Bladder microvascular endothelial cell (primary cell): Measurements from ENCODE around the gene ARFGAP2. TPM values are rescaled to one million over a fixed set of nuclear protein-coding genes. Genes with fewer than 3 reads are reported as not detected.

Experiments
- total RNA-seq: library from RNA; depleted of rRNA; stranded (reverse); fragments of >200 nt; gene quantifications from 2 replicates; pipeline ENCODE4 v1.2.3, GENCODE V29; 2014

The ARFGAP2 gene
- total RNA-seq: 64.8 and 101 TPM in 2 replicates

DNA sequence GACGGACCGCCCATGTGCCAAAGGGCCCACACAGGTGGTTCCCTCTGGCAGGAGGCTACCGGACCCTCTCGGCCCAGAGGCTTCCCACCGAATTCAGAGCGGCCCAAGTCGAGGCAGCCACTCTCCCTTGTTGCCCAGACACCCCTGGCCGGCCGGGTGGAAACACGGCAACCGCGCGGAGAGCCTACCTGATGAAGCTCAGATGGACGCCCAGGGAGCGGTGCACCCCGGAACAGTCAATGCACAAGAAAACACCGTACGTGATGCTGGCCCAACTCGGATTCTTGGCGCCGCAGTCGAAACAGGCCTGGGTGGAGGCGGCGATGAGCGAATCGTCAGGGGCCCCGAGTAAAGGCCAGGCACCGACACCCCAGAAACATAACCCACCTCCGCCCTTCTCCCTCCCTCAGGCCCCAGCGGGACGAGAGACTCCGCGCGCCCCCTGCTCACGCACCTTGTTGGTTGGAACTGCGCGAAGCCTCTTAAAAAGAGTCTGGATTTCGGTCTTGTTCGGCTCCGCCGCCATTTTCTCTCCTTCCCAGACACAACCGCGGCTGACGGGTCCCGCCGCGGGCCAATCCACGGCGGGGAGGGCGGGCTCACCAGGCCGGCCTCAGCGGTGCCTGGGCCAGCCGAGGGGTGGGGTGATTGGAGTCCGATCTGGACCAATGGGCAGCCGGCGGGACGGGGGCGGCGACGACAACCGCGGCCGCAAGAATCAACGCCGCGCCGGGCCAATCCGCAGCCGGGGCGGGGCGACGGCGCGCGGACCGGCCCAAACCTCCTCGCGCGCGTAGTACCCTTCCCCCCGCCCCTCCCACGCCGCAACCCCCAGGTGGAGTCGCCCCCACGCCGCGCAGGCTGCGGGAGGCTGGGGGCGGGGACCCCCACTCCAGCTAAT, at the start of gene ARFGAP2:
TSS of gene ARFGAP2 (minus strand) at position 552 of the 901 bp plus-strand sequence. CDS start at position 526, 26 bp downstream.

DNA sequence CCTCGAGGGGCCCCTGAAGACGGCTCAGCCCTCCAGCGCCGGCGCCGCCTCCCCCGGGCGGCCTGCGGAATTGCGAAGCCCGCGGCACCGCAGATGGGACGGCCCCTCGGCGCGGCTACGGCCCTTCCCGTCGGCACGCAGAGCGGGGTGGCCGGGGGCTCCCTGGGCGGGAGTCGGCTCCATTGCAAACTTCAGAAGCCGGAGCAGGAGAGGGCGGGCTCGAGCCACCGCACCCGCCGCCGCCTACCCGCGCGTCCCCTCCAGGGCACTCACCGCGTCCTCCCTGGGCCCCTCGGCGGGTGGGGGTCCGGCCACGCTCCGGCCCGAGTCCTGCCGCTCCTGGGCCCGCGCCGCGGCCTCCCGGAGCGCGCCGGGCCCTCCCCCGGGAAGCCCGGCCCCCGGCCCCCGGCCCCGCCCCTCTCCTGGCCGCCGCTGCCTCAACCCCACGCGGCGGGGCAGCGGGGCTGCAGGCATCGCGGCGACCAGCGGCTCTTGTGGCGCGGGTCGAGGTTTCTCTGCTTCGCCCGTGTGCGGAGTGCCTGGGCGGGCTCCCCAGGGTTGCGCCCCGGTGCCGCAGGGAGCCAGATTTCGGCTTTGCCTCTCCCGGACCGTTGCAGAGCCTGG, 9.5 kb upstream of the ARFGAP2 start, which contains the start of gene PACSIN3:
TSS of gene PACSIN3 (minus strand) at position 359 of the 624 bp plus-strand sequence. CDS start 3,707 bp downstream, outside the sequence.

Other genes with a start within 250 kb of the ARFGAP2 start
- 6.6 and 9.6 TPM in 2 replicates for gene CSTPP1, start 240.1 kb downstream of the ARFGAP2 start, total RNA-seq
- 6.8 and 22.1 TPM in 2 replicates for gene PACSIN3, start 9.6 kb upstream of the ARFGAP2 start, total RNA-seq
- 75.9 TPM in 2 replicates for gene DDB2, start 38.1 kb upstream of the ARFGAP2 start, total RNA-seq
- 16.4 and 29.9 TPM in 2 replicates for gene ACP2, start 71.9 kb upstream of the ARFGAP2 start, total RNA-seq
- 10.0 and 13.1 TPM in 2 replicates for gene NR1H3, start 81.1 kb upstream of the ARFGAP2 start, total RNA-seq
- 15.5 and 30.0 TPM in 2 replicates for gene MADD, start 93.3 kb upstream of the ARFGAP2 start, total RNA-seq
- not detected in 2 replicates for gene MYBPC3, start 175.8 kb upstream of the ARFGAP2 start, total RNA-seq
- gene SPI1, start 201.7 kb upstream of the ARFGAP2 start, total RNA-seq: not detected in 2 replicates
- gene SLC39A13, start 231.7 kb upstream of the ARFGAP2 start, total RNA-seq: 41.8 and 63.9 TPM in 2 replicates
- gene PSMC3, start 249.6 kb upstream of the ARFGAP2 start, total RNA-seq: 210 and 222 TPM in 2 replicates